K562 (cell line): ENCODE data around the gene LONP1. TPM values are rescaled to one million over a fixed set of nuclear protein-coding genes. Genes with fewer than 3 reads are reported as not detected.

Experiments
- DNMT1 ChIP-seq: fragments of 450-650 bp; IDR thresholded peaks from 2 replicates; pipeline ENCODE4 v1.6.1; 2016; ENCODE audit warnings: antibody characterized with exemption, mild to moderate bottlenecking
- EP400 ChIP-seq: fragments of 450-650 bp; IDR thresholded peaks from 2 replicates; pipeline ENCODE4 v1.6.1; 2017; ENCODE audit warnings: antibody characterized with exemption, mild to moderate bottlenecking, moderate library complexity
- FOXA3 ChIP-seq, 2 experiments: fragments of 450-650 bp in 1 of 2; sonication (generic) in 1 of 2; formaldehyde crosslinking; IDR thresholded peaks in 1 of 2; conservative IDR thresholded peaks in 1 of 2; 2 replicates each; pipeline versions ENCODE4 v1.4.0 to v1.8.0; 2020 to 2022; ENCODE audit warnings: mild to moderate bottlenecking in 2 of 2, missing genetic modification reagents in 1 of 2
- MAZ ChIP-seq, 2 experiments: fragments of 450-650 bp in 1 of 2; sonication (generic) in 1 of 2; formaldehyde crosslinking; IDR thresholded peaks in 1 of 2; conservative IDR thresholded peaks in 1 of 2; 2 replicates each; pipeline versions ENCODE4 v1.4.0 to v1.5.0; 2020; ENCODE audit warnings: mild to moderate bottlenecking in 1 of 2, missing genetic modification reagents in 1 of 2
- NFATC3 ChIP-seq: fragments of 450-650 bp; IDR thresholded peaks from 2 replicates; pipeline ENCODE4 v1.6.1; 2017; ENCODE audit warnings: mild to moderate bottlenecking
- RB1 ChIP-seq: fragments of 450-650 bp; IDR thresholded peaks from 2 replicates; pipeline ENCODE4 v1.6.1; 2017; ENCODE audit warnings: low read depth, mild to moderate bottlenecking
- RREB1 ChIP-seq: fragments of 250-450 bp; sonication (Bioruptor Pico); IDR thresholded peaks from 2 replicates; pipeline ENCODE4 v1.4.0; 2020
- SMAD3 ChIP-seq: fragments of 450-650 bp; formaldehyde crosslinking; conservative IDR thresholded peaks from 2 replicates; pipeline ENCODE4 v1.4.0; 2020; ENCODE audit warnings: mild to moderate bottlenecking
- SMC3 ChIP-seq: conservative IDR thresholded peaks from 2 replicates; pipeline ENCODE4 v1.6.1; 2011; ENCODE audit warnings: low read depth, low read length, improper control_type of control experiment; ENCODE audit not compliant: insufficient read depth
- THRAP3 ChIP-seq: fragments of 450-650 bp; IDR thresholded peaks from 2 replicates; pipeline ENCODE4 v1.6.1; 2016; ENCODE audit warnings: mild to moderate bottlenecking, inconsistent platforms, borderline replicate concordance
- ZBTB1 ChIP-seq: sonication (generic); formaldehyde crosslinking; IDR thresholded peaks from 2 replicates; pipeline ENCODE4 v1.8.1; 2023; ENCODE audit warnings: missing genetic modification reagents, low read depth, mild to moderate bottlenecking, borderline replicate concordance
- ZKSCAN1 ChIP-seq: fragments of 150-350 bp; IDR thresholded peaks from 2 replicates; pipeline ENCODE4 v1.6.1; 2016; ENCODE audit warnings: low read depth, low read length
- ZNF217 ChIP-seq: sonication (generic); formaldehyde crosslinking; IDR thresholded peaks from 2 replicates; pipeline ENCODE4 v1.8.0; 2022; ENCODE audit warnings: mild to moderate bottlenecking, missing genetic modification reagents
- ZNF316 ChIP-seq: fragments of 450-650 bp; IDR thresholded peaks from 2 replicates; pipeline ENCODE4 v1.6.1; 2016
- polyA plus RNA-seq, 8 experiments: library from polyadenylated mRNA; depleted of rRNA in 4 of 8; stranded (reverse) in 5 of 8; unstranded in 3 of 8; fragments of >200 nt; fragmentation: Nextera tagmentation in 2 of 8; fragmentation: Illumina TruSeq in 1 of 8; extraction: Ambion mirVana in 2 of 8; extraction: Trizol in 1 of 8; gene quantifications; 2 replicates each; pipeline versions ENCODE4 v1.2.1 to v1.2.3, GENCODE V29; 2011 to 2014; ENCODE audit warnings: inconsistent platforms in 1 of 8, missing spikeins in 1 of 8
- total RNA-seq, 7 experiments: library from RNA; depleted of rRNA in 6 of 7; stranded (reverse); fragments of >200 nt in 6 of 7; fragmentation: Illumina TruSeq in 2 of 7; extraction: Trizol in 2 of 7; gene quantifications; 2 replicates each; pipeline versions ENCODE4 v1.2.1 to v1.2.3, GENCODE V29; 2011 to 2021; ENCODE audit warnings: low replicate concordance in 1 of 7
- TF ChIP-seq, protein P1 (sequence below): fragments of 450-650 bp; conservative IDR thresholded peaks from 2 replicates; pipeline ENCODE4 v1.6.1; 2016; ENCODE audit warnings: missing genetic modification characterization, low read depth, mild to moderate bottlenecking, missing compliant biosample characterization, moderate library complexity
- TF ChIP-seq, protein P2 (sequence below): sonication (generic); formaldehyde crosslinking; IDR thresholded peaks from 2 replicates; pipeline ENCODE4 v1.4.0; 2020; ENCODE audit warnings: mild to moderate bottlenecking, missing genetic modification reagents

The LONP1 gene
- total and polyA plus RNA-seq, 9 of the 15 experiments (the other 6 are each of a cell fraction or from before 2014, with no cell fraction given), result 1.1 to 238 (median 84.5) TPM

- TF ChIP-seq RREB1 (CRISPR knock-in tag) (peak; percentile 71; the same call in 1 of the 2 replicates), ZNF217 (CRISPR knock-in tag) (no peak), SMAD3 (CRISPR knock-in tag) (peak; percentile 60; the same call in 1 of the 2 replicates), NFATC3 (no peak), DNMT1 (no peak), RB1 (peak; percentile 92), MAZ (CRISPR knock-in tag; conservative IDR thresholded peaks at IDR 0.05 in 1 of 2, IDR thresholded peaks at IDR 0.05 in 1 of 2) (peak; percentile 80 to 87), THRAP3 (no peak), ZBTB1 (CRISPR knock-in tag) (0 out of 2 replicates have a peak, but pooled peaks have one; percentile 63), ZKSCAN1 (peak; percentile 37), EP400 (peak; percentile 99), ZNF316 (0 out of 2 replicates have a peak, but pooled peaks have one; percentile 14), FOXA3 (CRISPR knock-in tag; conservative IDR thresholded peaks at IDR 0.05 in 1 of 2, IDR thresholded peaks at IDR 0.05 in 1 of 2) (no peak; a peak in 1 of 4 replicates), SMC3 (peak; percentile 47)
- TF ChIP-seq, protein P1, sequence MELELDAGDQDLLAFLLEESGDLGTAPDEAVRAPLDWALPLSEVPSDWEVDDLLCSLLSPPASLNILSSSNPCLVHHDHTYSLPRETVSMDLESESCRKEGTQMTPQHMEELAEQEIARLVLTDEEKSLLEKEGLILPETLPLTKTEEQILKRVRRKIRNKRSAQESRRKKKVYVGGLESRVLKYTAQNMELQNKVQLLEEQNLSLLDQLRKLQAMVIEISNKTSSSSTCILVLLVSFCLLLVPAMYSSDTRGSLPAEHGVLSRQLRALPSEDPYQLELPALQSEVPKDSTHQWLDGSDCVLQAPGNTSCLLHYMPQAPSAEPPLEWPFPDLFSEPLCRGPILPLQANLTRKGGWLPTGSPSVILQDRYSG, result peak; percentile 58; the same call in 1 of the 2 replicates
- TF ChIP-seq, protein P2, sequence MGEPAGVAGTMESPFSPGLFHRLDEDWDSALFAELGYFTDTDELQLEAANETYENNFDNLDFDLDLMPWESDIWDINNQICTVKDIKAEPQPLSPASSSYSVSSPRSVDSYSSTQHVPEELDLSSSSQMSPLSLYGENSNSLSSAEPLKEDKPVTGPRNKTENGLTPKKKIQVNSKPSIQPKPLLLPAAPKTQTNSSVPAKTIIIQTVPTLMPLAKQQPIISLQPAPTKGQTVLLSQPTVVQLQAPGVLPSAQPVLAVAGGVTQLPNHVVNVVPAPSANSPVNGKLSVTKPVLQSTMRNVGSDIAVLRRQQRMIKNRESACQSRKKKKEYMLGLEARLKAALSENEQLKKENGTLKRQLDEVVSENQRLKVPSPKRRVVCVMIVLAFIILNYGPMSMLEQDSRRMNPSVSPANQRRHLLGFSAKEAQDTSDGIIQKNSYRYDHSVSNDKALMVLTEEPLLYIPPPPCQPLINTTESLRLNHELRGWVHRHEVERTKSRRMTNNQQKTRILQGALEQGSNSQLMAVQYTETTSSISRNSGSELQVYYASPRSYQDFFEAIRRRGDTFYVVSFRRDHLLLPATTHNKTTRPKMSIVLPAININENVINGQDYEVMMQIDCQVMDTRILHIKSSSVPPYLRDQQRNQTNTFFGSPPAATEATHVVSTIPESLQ, result peak; percentile 90
Observed at GRCh38 chr19:5690125-5690954, 29.6 kb downstream of the LONP1 start, which contains the start of gene RPL36 (continued).
